ENCODE measurements around the gene ABTB1. TPM values are rescaled to one million over a fixed set of nuclear protein-coding genes. Genes with fewer than 3 reads are reported as not detected.

ABTB1 gene
- total RNA-seq, 1 donor from 2014 or later: 11.8 TPM

DNA sequence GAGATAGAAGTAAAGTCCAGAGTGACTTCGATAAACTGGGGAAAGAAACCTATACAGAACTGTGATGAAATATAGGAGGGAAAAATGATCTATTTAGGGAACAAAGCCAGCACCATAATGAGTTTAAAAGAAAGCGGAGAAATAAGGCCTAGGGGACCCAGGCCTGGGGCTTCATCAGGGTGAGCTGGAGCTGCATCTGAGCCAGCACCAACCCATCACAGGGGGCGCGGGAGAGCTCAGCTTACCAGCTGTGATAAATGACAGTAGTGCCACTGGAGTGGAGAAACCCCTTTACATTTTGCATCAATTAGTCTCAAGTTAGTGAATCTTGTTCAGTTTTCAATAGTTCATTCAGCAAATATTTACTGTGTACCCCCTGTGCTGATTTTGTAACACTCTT lies 22.5 kb upstream of the ABTB1 start:
- no peaks in the 10 kb centered on the region for H3K4me1 ChIP-seq (ENCODE audit: insufficient read depth, low read length)
- no peak overlapping the region for H3K27ac Mint-ChIP-seq (ENCODE audit: unreplicated experiment)
- no peaks in the 10 kb centered on the region for H4K20me1 ChIP-seq (ENCODE audit: insufficient read depth, low read length)
- no peaks in the 10 kb centered on the region for H3K9me3 ChIP-seq (ENCODE audit: insufficient read depth, low read depth, low read length)
- no peak for DNase-seq (ENCODE audit: low read depth)
- peaks cover 8% of the 10 kb centered on the region for H3K27me3 Mint-ChIP-seq (ENCODE audit: low read depth, unreplicated experiment)
- TF ChIP-seq, protein P1, sequence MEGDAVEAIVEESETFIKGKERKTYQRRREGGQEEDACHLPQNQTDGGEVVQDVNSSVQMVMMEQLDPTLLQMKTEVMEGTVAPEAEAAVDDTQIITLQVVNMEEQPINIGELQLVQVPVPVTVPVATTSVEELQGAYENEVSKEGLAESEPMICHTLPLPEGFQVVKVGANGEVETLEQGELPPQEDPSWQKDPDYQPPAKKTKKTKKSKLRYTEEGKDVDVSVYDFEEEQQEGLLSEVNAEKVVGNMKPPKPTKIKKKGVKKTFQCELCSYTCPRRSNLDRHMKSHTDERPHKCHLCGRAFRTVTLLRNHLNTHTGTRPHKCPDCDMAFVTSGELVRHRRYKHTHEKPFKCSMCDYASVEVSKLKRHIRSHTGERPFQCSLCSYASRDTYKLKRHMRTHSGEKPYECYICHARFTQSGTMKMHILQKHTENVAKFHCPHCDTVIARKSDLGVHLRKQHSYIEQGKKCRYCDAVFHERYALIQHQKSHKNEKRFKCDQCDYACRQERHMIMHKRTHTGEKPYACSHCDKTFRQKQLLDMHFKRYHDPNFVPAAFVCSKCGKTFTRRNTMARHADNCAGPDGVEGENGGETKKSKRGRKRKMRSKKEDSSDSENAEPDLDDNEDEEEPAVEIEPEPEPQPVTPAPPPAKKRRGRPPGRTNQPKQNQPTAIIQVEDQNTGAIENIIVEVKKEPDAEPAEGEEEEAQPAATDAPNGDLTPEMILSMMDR (IDR thresholded peaks at IDR 0.05; ENCODE audit: insufficient read depth, low read depth, low read length): no peak
- TF ChIP-seq EZH2 (IDR thresholded peaks at IDR 0.05; ENCODE audit: insufficient read depth, low read length): no peak
- no peak overlapping the region for H3K4me2 ChIP-seq (ENCODE audit: low read length)
- H3K36me3 Mint-ChIP-seq (ENCODE audit: low read depth, unreplicated experiment): no peaks in the 10 kb centered on the region
- H3K9me3 Mint-ChIP-seq (ENCODE audit: unreplicated experiment): no peaks in the 10 kb centered on the region
- H3K36me3 ChIP-seq (ENCODE audit: insufficient read depth, low read length): no peaks in the 10 kb centered on the region
- no peaks in the 10 kb centered on the region for H3K79me2 ChIP-seq (ENCODE audit: insufficient read depth, low read length)
- no peak overlapping the region for H3K4me3 ChIP-seq (ENCODE audit: insufficient read depth, low read depth, low read length)
- no peak overlapping the region for H3K27ac ChIP-seq (ENCODE audit: low read depth, low read length)
- no peak overlapping the region for H3K9ac ChIP-seq (ENCODE audit: low read length)
- no peak overlapping the region for H3K4me3 Mint-ChIP-seq (ENCODE audit: unreplicated experiment)
- H3K27me3 ChIP-seq (ENCODE audit: insufficient read depth, low read length): no peaks in the 10 kb centered on the region
- no peak overlapping the region for H2AFZ ChIP-seq (ENCODE audit: low read depth, low read length)
- no peak for FAIRE-seq
- peaks cover 5% of the 10 kb centered on the region for H3K4me1 Mint-ChIP-seq (ENCODE audit: low read depth, unreplicated experiment)

DNA sequence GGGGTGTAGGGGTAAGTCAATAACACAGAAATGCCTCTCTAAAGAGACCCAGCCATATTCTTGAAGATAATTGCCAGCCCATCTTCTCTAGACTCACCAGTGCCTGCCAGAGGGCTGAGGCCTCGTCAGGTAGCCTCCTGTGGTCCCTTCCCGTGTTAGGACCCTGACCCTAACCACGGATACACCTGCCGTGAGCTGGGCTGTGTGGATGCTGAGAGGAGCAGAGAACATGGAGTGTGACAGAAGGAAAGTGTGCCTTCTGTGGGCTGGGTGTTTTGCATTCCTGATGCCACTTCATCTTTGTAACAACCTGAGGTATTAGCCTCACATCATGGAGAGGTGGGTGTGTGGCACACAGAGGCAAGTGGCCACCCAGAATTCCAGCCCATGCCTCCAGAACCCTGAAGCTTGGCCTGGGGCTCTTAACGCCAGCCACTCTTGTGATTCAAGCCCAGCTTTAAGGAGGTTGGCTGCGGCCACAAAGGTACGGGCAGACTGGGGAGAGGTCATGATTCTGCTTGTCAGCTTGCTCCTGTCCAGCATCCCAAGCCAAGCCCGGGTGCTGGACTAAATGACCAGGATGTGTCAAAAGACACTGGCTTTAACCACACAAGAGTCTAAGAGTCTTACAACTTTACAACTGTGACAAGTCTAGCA lies 21.1 kb upstream of the ABTB1 start:
- H4K20me1 ChIP-seq (ENCODE audit: insufficient read depth, low read length): no peaks in the 10 kb centered on the region
- peaks cover 13% of the 10 kb centered on the region for H3K4me1 Mint-ChIP-seq (ENCODE audit: low read depth, unreplicated experiment)
- no peak overlapping the region for H3K4me3 ChIP-seq (ENCODE audit: insufficient read depth, low read depth, low read length)
- H3K4me1 ChIP-seq (ENCODE audit: insufficient read depth, low read length): peaks cover 5% of the 10 kb centered on the region
- no peaks in the 10 kb centered on the region for H3K79me2 ChIP-seq (ENCODE audit: insufficient read depth, low read length)
- H3K27me3 Mint-ChIP-seq (ENCODE audit: low read depth, unreplicated experiment): peaks cover 4% of the 10 kb centered on the region
- H3K27ac ChIP-seq (ENCODE audit: low read depth, low read length): no peak overlapping the region
- no peak for TF ChIP-seq EZH2 (IDR thresholded peaks at IDR 0.05; ENCODE audit: insufficient read depth, low read length)
- TF ChIP-seq, protein P1 (IDR thresholded peaks at IDR 0.05; ENCODE audit: insufficient read depth, low read depth, low read length): no peak
- FAIRE-seq: no peak
- no peak overlapping the region for H3K9ac ChIP-seq (ENCODE audit: low read length)
- H3K36me3 Mint-ChIP-seq (ENCODE audit: low read depth, unreplicated experiment): no peaks in the 10 kb centered on the region
- no peaks in the 10 kb centered on the region for H3K27me3 ChIP-seq (ENCODE audit: insufficient read depth, low read length)
- H3K27ac Mint-ChIP-seq (ENCODE audit: unreplicated experiment): no peak overlapping the region
- no peaks in the 10 kb centered on the region for H3K9me3 ChIP-seq (ENCODE audit: insufficient read depth, low read depth, low read length)
- H3K4me2 ChIP-seq (ENCODE audit: low read length): no peak overlapping the region
- H3K36me3 ChIP-seq (ENCODE audit: insufficient read depth, low read length): no peaks in the 10 kb centered on the region
- no peaks in the 10 kb centered on the region for H3K9me3 Mint-ChIP-seq (ENCODE audit: unreplicated experiment)
- H3K4me3 Mint-ChIP-seq (ENCODE audit: unreplicated experiment): no peak overlapping the region
- no peak for DNase-seq (ENCODE audit: low read depth)
- no peak overlapping the region for H2AFZ ChIP-seq (ENCODE audit: low read depth, low read length)

DNA sequence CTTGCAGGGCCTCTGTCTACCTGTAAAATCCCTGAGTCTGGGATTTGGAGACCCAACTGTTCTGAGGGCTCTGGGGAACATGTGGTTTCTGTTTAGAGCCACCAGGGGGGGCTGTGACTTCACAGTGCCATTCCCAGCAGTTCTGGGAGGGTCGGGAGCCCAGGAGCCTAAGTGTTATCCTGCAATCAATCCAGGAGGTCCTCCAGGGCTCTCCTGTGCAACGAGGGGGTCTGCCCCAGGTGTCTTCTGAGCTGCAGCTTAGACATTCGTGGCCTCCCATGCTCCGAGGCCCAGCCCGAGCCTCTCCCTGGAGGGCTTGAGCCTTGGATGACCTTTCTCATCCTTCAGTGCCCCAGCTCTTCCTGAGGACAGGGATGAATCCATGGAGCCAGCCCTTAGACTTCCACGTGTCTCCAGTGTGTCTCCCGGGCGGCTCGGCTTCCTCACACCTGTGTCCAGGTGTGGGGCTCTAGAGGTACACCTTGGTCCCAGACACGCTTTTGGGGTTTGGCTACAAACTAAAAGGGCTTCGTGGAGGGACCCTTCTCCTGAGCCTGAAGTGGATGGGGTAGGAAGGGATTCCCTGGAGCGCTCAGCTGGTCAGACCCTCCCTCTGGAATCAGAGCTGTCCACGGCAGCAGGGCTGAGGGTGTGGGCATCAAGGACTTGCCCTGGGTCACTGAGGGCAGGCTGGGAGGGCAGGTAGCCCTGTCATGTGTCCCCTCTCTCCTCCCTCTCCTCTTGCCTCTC lies 20.3 kb upstream of the ABTB1 start:
- Mint-ChIP-seq H3K27ac (ENCODE audit: unreplicated experiment) (no peak overlapping the region), H3K4me3 (ENCODE audit: unreplicated experiment) (no peak overlapping the region), H3K36me3 (ENCODE audit: low read depth, unreplicated experiment) (no peaks in the 10 kb centered on the region), H3K4me1 (ENCODE audit: low read depth, unreplicated experiment) (peaks cover 13% of the 10 kb centered on the region), H3K27me3 (ENCODE audit: low read depth, unreplicated experiment) (peaks cover 4% of the 10 kb centered on the region), H3K9me3 (ENCODE audit: unreplicated experiment) (no peaks in the 10 kb centered on the region)
- H3K9me3 ChIP-seq (ENCODE audit: insufficient read depth, low read depth, low read length): no peaks in the 10 kb centered on the region
- H3K9ac ChIP-seq (ENCODE audit: low read length): no peak overlapping the region
- peak; percentile 32 for FAIRE-seq
- no peaks in the 10 kb centered on the region for H3K36me3 ChIP-seq (ENCODE audit: insufficient read depth, low read length)
- H2AFZ ChIP-seq (ENCODE audit: low read depth, low read length): peak overlapping the region; percentile 9
- no peaks in the 10 kb centered on the region for H3K27me3 ChIP-seq (ENCODE audit: insufficient read depth, low read length)
- peak; percentile 12 for DNase-seq (ENCODE audit: low read depth)
- no peak overlapping the region for H3K4me2 ChIP-seq (ENCODE audit: low read length)
- no peak for TF ChIP-seq EZH2 (IDR thresholded peaks at IDR 0.05; ENCODE audit: insufficient read depth, low read length)
- TF ChIP-seq, protein P1 (IDR thresholded peaks at IDR 0.05; ENCODE audit: insufficient read depth, low read depth, low read length): peak; percentile 72
- H3K4me3 ChIP-seq (ENCODE audit: insufficient read depth, low read depth, low read length): no peak overlapping the region
- H3K4me1 ChIP-seq (ENCODE audit: insufficient read depth, low read length): peaks cover 5% of the 10 kb centered on the region
- no peak overlapping the region for H3K27ac ChIP-seq (ENCODE audit: low read depth, low read length)
- H4K20me1 ChIP-seq (ENCODE audit: insufficient read depth, low read length): no peaks in the 10 kb centered on the region
- no peaks in the 10 kb centered on the region for H3K79me2 ChIP-seq (ENCODE audit: insufficient read depth, low read length)
